Measurements from ENCODE around the gene COL4A2. TPM values are rescaled to one million over a fixed set of nuclear protein-coding genes. Genes with fewer than 3 reads are reported as not detected.

Gene COL4A2
- total and polyA plus RNA-seq, 4 donors, result 130 to 334 (median 170) TPM

- H3K36me3 ChIP-seq (ENCODE audit: control insufficient read depth, insufficient read depth, low read length), result no peaks in the 10 kb centered on the region
- no peaks in the 10 kb centered on the region for H3K9me3 ChIP-seq (ENCODE audit: control insufficient read depth, insufficient read depth, low read length)
- H3K27ac ChIP-seq (ENCODE audit: low read depth, low read length), result no peak overlapping the region
- peaks cover 38% of the 10 kb centered on the region for H3K4me1 ChIP-seq (ENCODE audit: control insufficient read depth, insufficient read depth, low read length)
- WGBS (ENCODE audit: insufficient coverage), result 95% methylated on average over 11 of the region's 12 CpGs
- H3K4me3 ChIP-seq (ENCODE audit: low read depth, low read length), result no peak overlapping the region
- DNase-seq (ENCODE audit: low read depth in 4 of 6, low spot score in 6 of 6), result no peak
- no peaks in the 10 kb centered on the region for H3K27me3 ChIP-seq (ENCODE audit: control insufficient read depth, insufficient read depth, low read length)
These were observed 26.8 kb downstream of the COL4A2 start for GRCh38 chr13:110333837-110334236.

GRCh38 chr13:110334256-110334655 is 27.2 kb downstream of the COL4A2 start:
- 81% methylated on average over 5 of the region's 8 CpGs for WGBS (ENCODE audit: insufficient coverage)
- no peak for DNase-seq (ENCODE audit: low read depth in 4 of 6, low spot score in 6 of 6)
- Histone ChIP-seq H3K27me3 (ENCODE audit: control insufficient read depth, insufficient read depth, low read length) (no peaks in the 10 kb centered on the region), H3K4me3 (ENCODE audit: low read depth, low read length) (no peak overlapping the region), H3K9me3 (ENCODE audit: control insufficient read depth, insufficient read depth, low read length) (no peaks in the 10 kb centered on the region), H3K27ac (ENCODE audit: low read depth, low read length) (no peak overlapping the region), H3K4me1 (ENCODE audit: control insufficient read depth, insufficient read depth, low read length) (peaks cover 40% of the 10 kb centered on the region), H3K36me3 (ENCODE audit: control insufficient read depth, insufficient read depth, low read length) (no peaks in the 10 kb centered on the region)

GRCh38 chr13:110334841-110335490 is 27.9 kb downstream of the COL4A2 start:
- H3K4me1 ChIP-seq (ENCODE audit: control insufficient read depth, insufficient read depth, low read length), result peaks cover 42% of the 10 kb centered on the region
- DNase-seq (ENCODE audit: low read depth in 4 of 6, low spot score in 6 of 6), result no peak
- no peak overlapping the region for H3K4me3 ChIP-seq (ENCODE audit: low read depth, low read length)
- no peaks in the 10 kb centered on the region for H3K36me3 ChIP-seq (ENCODE audit: control insufficient read depth, insufficient read depth, low read length)
- H3K9me3 ChIP-seq (ENCODE audit: control insufficient read depth, insufficient read depth, low read length), result no peaks in the 10 kb centered on the region
- H3K27ac ChIP-seq (ENCODE audit: low read depth, low read length), result no peak overlapping the region
- WGBS (ENCODE audit: insufficient coverage), result 97% methylated on average over 8 of the region's 11 CpGs
- H3K27me3 ChIP-seq (ENCODE audit: control insufficient read depth, insufficient read depth, low read length), result no peaks in the 10 kb centered on the region

- Histone ChIP-seq H3K4me1 (ENCODE audit: control insufficient read depth, insufficient read depth, low read length) (peaks cover 47% of the 10 kb centered on the region), H3K27ac (ENCODE audit: low read depth, low read length) (peak overlapping the region; percentile 79), H3K27me3 (ENCODE audit: control insufficient read depth, insufficient read depth, low read length) (no peaks in the 10 kb centered on the region), H3K36me3 (ENCODE audit: control insufficient read depth, insufficient read depth, low read length) (no peaks in the 10 kb centered on the region), H3K9me3 (ENCODE audit: control insufficient read depth, insufficient read depth, low read length) (no peaks in the 10 kb centered on the region), H3K4me3 (ENCODE audit: low read depth, low read length) (no peak overlapping the region)
- no peak for DNase-seq (ENCODE audit: low read depth in 4 of 6, low spot score in 6 of 6)
- 91% methylated on average over 8 of the region's 9 CpGs for WGBS (ENCODE audit: insufficient coverage)
These were observed 29.0 kb downstream of the COL4A2 start for GRCh38 chr13:110336108-110336507.

- DNase-seq (ENCODE audit: low read depth in 4 of 6, low spot score in 6 of 6), result no peak
- Histone ChIP-seq H3K36me3 (ENCODE audit: control insufficient read depth, insufficient read depth, low read length) (no peaks in the 10 kb centered on the region), H3K4me3 (ENCODE audit: low read depth, low read length) (no peak overlapping the region), H3K4me1 (ENCODE audit: control insufficient read depth, insufficient read depth, low read length) (peaks cover 53% of the 10 kb centered on the region), H3K27me3 (ENCODE audit: control insufficient read depth, insufficient read depth, low read length) (no peaks in the 10 kb centered on the region), H3K9me3 (ENCODE audit: control insufficient read depth, insufficient read depth, low read length) (no peaks in the 10 kb centered on the region), H3K27ac (ENCODE audit: low read depth, low read length) (peak overlapping the region; percentile 79)
- WGBS (ENCODE audit: insufficient coverage), result 76% methylated on average over 3 of the region's 5 CpGs
These were observed 29.6 kb downstream of the COL4A2 start for GRCh38 chr13:110336681-110337080.

GRCh38 chr13:110337247-110337646 is 30.2 kb downstream of the COL4A2 start:
- DNase-seq (ENCODE audit: low read depth in 4 of 6, low spot score in 6 of 6), result peak in 1 of 6 donors; percentile 18
- Histone ChIP-seq H3K27me3 (ENCODE audit: control insufficient read depth, insufficient read depth, low read length) (no peaks in the 10 kb centered on the region), H3K27ac (ENCODE audit: low read depth, low read length) (peak overlapping the region; percentile 79), H3K4me3 (ENCODE audit: low read depth, low read length) (no peak overlapping the region), H3K4me1 (ENCODE audit: control insufficient read depth, insufficient read depth, low read length) (peaks cover 53% of the 10 kb centered on the region), H3K9me3 (ENCODE audit: control insufficient read depth, insufficient read depth, low read length) (no peaks in the 10 kb centered on the region), H3K36me3 (ENCODE audit: control insufficient read depth, insufficient read depth, low read length) (no peaks in the 10 kb centered on the region)
- WGBS (ENCODE audit: insufficient coverage), result 72% methylated on average over 7 of the region's 7 CpGs

- Histone ChIP-seq H3K4me1 (ENCODE audit: control insufficient read depth, insufficient read depth, low read length) (peaks cover 64% of the 10 kb centered on the region), H3K4me3 (ENCODE audit: low read depth, low read length) (no peak overlapping the region), H3K36me3 (ENCODE audit: control insufficient read depth, insufficient read depth, low read length) (no peaks in the 10 kb centered on the region), H3K9me3 (ENCODE audit: control insufficient read depth, insufficient read depth, low read length) (no peaks in the 10 kb centered on the region), H3K27me3 (ENCODE audit: control insufficient read depth, insufficient read depth, low read length) (no peaks in the 10 kb centered on the region), H3K27ac (ENCODE audit: low read depth, low read length) (peak overlapping the region; percentile 74)
- 34% methylated on average over 8 of the region's 13 CpGs for WGBS (ENCODE audit: insufficient coverage)
- DNase-seq (ENCODE audit: low read depth in 4 of 6, low spot score in 6 of 6), result peak in 2 of 6 donors; percentile 63 to 75
These were observed 31.5 kb downstream of the COL4A2 start for GRCh38 chr13:110338441-110339101.

- Histone ChIP-seq H3K27me3 (ENCODE audit: control insufficient read depth, insufficient read depth, low read length) (no peaks in the 10 kb centered on the region), H3K27ac (ENCODE audit: low read depth, low read length) (peak overlapping the region; percentile 74), H3K36me3 (ENCODE audit: control insufficient read depth, insufficient read depth, low read length) (no peaks in the 10 kb centered on the region), H3K9me3 (ENCODE audit: control insufficient read depth, insufficient read depth, low read length) (no peaks in the 10 kb centered on the region), H3K4me1 (ENCODE audit: control insufficient read depth, insufficient read depth, low read length) (peaks cover 58% of the 10 kb centered on the region), H3K4me3 (ENCODE audit: low read depth, low read length) (no peak overlapping the region)
- no peak for DNase-seq (ENCODE audit: low read depth in 4 of 6, low spot score in 6 of 6)
- 89% methylated on average over 5 of the region's 6 CpGs for WGBS (ENCODE audit: insufficient coverage)
These were observed 32.2 kb downstream of the COL4A2 start for GRCh38 chr13:110339263-110339662.

- Histone ChIP-seq H3K9me3 (ENCODE audit: control insufficient read depth, insufficient read depth, low read length) (no peaks in the 10 kb centered on the region), H3K27ac (ENCODE audit: low read depth, low read length) (peak overlapping the region; percentile 61), H3K4me1 (ENCODE audit: control insufficient read depth, insufficient read depth, low read length) (peaks cover 54% of the 10 kb centered on the region), H3K4me3 (ENCODE audit: low read depth, low read length) (no peak overlapping the region), H3K36me3 (ENCODE audit: control insufficient read depth, insufficient read depth, low read length) (no peaks in the 10 kb centered on the region), H3K27me3 (ENCODE audit: control insufficient read depth, insufficient read depth, low read length) (no peaks in the 10 kb centered on the region)
- DNase-seq (ENCODE audit: low read depth in 4 of 6, low spot score in 6 of 6), result no peak
- 100% methylated on average over 2 of the region's 9 CpGs for WGBS (ENCODE audit: insufficient coverage)
These were observed 33.0 kb downstream of the COL4A2 start for GRCh38 chr13:110339975-110340550.

Data from spinal cord (tissue), 10 donors.